Mucosa of stomach (tissue), 1 donor: ENCODE data around the gene CYTH4.

Experiments used
- H3K27me3 ChIP-seq: one replicate; pipeline ENCODE4 v1.7.0; 2013; ENCODE audit warnings: mild to moderate bottlenecking, low read length; ENCODE audit not compliant: control insufficient read depth, insufficient read depth
- H3K36me3 ChIP-seq: one replicate; pipeline ENCODE4 v1.7.0; 2013; ENCODE audit warnings: low read length; ENCODE audit not compliant: control insufficient read depth, insufficient read depth
- H3K4me1 ChIP-seq: one replicate; pipeline ENCODE4 v1.7.0; 2013; ENCODE audit warnings: mild to moderate bottlenecking, low read length; ENCODE audit not compliant: control insufficient read depth, insufficient read depth
- H3K4me3 ChIP-seq: one replicate; pipeline ENCODE4 v1.7.0; 2013; ENCODE audit warnings: low read length
- H3K9ac ChIP-seq: one replicate; pipeline ENCODE4 v1.7.0; 2013; ENCODE audit warnings: mild to moderate bottlenecking, low read length, moderate library complexity
- H3K9me3 ChIP-seq: one replicate; pipeline ENCODE4 v1.7.0; 2013; ENCODE audit warnings: mild to moderate bottlenecking, low read length, moderate library complexity; ENCODE audit not compliant: control insufficient read depth
- donor health status: Pancreatic carcinoma.

Gene CYTH4

GRCh38 chr22:37300551-37301017, 18.3 kb downstream of the CYTH4 start:
- Histone ChIP-seq H3K4me3 (no peak overlapping the region), H3K4me1 (peaks cover 4% of the 10 kb centered on the region), H3K9ac (no peak overlapping the region), H3K9me3 (no peaks in the 10 kb centered on the region), H3K36me3 (no peaks in the 10 kb centered on the region), H3K27me3 (no peaks in the 10 kb centered on the region)

- Histone ChIP-seq H3K9me3 (no peaks in the 10 kb centered on the region), H3K9ac (no peak overlapping the region), H3K4me3 (no peak overlapping the region), H3K4me1 (peaks cover 4% of the 10 kb centered on the region), H3K27me3 (no peaks in the 10 kb centered on the region), H3K36me3 (no peaks in the 10 kb centered on the region)
Observed at GRCh38 chr22:37301144-37301830, 19.0 kb downstream of the CYTH4 start.

GRCh38 chr22:37302674-37303555, 20.6 kb downstream of the CYTH4 start:
- H3K36me3 ChIP-seq, result no peaks in the 10 kb centered on the region
- H3K4me3 ChIP-seq, result no peak overlapping the region
- no peaks in the 10 kb centered on the region for H3K9me3 ChIP-seq
- H3K4me1 ChIP-seq, result peaks cover 19% of the 10 kb centered on the region
- no peak overlapping the region for H3K9ac ChIP-seq
- H3K27me3 ChIP-seq, result no peaks in the 10 kb centered on the region

- no peaks in the 10 kb centered on the region for H3K9me3 ChIP-seq
- H3K27me3 ChIP-seq, result no peaks in the 10 kb centered on the region
- H3K4me1 ChIP-seq, result peaks cover 23% of the 10 kb centered on the region
- H3K36me3 ChIP-seq, result no peaks in the 10 kb centered on the region
- H3K9ac ChIP-seq, result no peak overlapping the region
- no peak overlapping the region for H3K4me3 ChIP-seq
Observed at GRCh38 chr22:37303821-37304274, 21.5 kb downstream of the CYTH4 start.

- Histone ChIP-seq H3K4me1 (peaks cover 23% of the 10 kb centered on the region), H3K9me3 (no peaks in the 10 kb centered on the region), H3K9ac (no peak overlapping the region), H3K4me3 (no peak overlapping the region), H3K36me3 (no peaks in the 10 kb centered on the region), H3K27me3 (no peaks in the 10 kb centered on the region)
Observed at GRCh38 chr22:37304595-37305343, 22.5 kb downstream of the CYTH4 start.

- no peak overlapping the region for H3K9ac ChIP-seq
- no peak overlapping the region for H3K4me3 ChIP-seq
- H3K36me3 ChIP-seq, result no peaks in the 10 kb centered on the region
- H3K9me3 ChIP-seq, result no peaks in the 10 kb centered on the region
- H3K27me3 ChIP-seq, result no peaks in the 10 kb centered on the region
- peaks cover 22% of the 10 kb centered on the region for H3K4me1 ChIP-seq
Observed at GRCh38 chr22:37305887-37306286, 23.6 kb downstream of the CYTH4 start.

- H3K9me3 ChIP-seq, result no peaks in the 10 kb centered on the region
- no peak overlapping the region for H3K4me3 ChIP-seq
- H3K36me3 ChIP-seq, result no peaks in the 10 kb centered on the region
- no peak overlapping the region for H3K9ac ChIP-seq
- no peaks in the 10 kb centered on the region for H3K27me3 ChIP-seq
- H3K4me1 ChIP-seq, result peaks cover 19% of the 10 kb centered on the region
Observed at GRCh38 chr22:37306494-37306829, 24.2 kb downstream of the CYTH4 start.

- no peak overlapping the region for H3K4me3 ChIP-seq
- H3K27me3 ChIP-seq, result no peaks in the 10 kb centered on the region
- H3K9me3 ChIP-seq, result no peaks in the 10 kb centered on the region
- H3K4me1 ChIP-seq, result peaks cover 19% of the 10 kb centered on the region
- no peaks in the 10 kb centered on the region for H3K36me3 ChIP-seq
- H3K9ac ChIP-seq, result no peak overlapping the region
Observed at GRCh38 chr22:37308385-37309200, 26.3 kb downstream of the CYTH4 start.

GRCh38 chr22:37309211-37310074, 27.1 kb downstream of the CYTH4 start:
- Histone ChIP-seq H3K9ac (no peak overlapping the region), H3K9me3 (no peaks in the 10 kb centered on the region), H3K27me3 (no peaks in the 10 kb centered on the region), H3K4me3 (no peak overlapping the region), H3K4me1 (peaks cover 19% of the 10 kb centered on the region), H3K36me3 (no peaks in the 10 kb centered on the region)

GRCh38 chr22:37310075-37310606, 27.8 kb downstream of the CYTH4 start:
- Histone ChIP-seq H3K4me3 (no peak overlapping the region), H3K27me3 (no peaks in the 10 kb centered on the region), H3K36me3 (no peaks in the 10 kb centered on the region), H3K9me3 (no peaks in the 10 kb centered on the region), H3K4me1 (peaks cover 19% of the 10 kb centered on the region), H3K9ac (no peak overlapping the region)
